BLaER1 (cell line): Measurements from ENCODE around the gene LEP.

ENCODE experiments used
- H3K27ac ChIP-seq: shearing (Covaris generic); formaldehyde crosslinking; 2 replicates; pipeline ENCODE4 v1.8.1; 2022
- H3K27me3 ChIP-seq: shearing (Covaris generic); formaldehyde crosslinking; 2 replicates; pipeline ENCODE4 v1.8.1; 2022
- H3K36me3 ChIP-seq: shearing (Covaris generic); formaldehyde crosslinking; 2 replicates; pipeline ENCODE4 v1.8.1; 2022
- H3K4me1 ChIP-seq: shearing (Covaris generic); formaldehyde crosslinking; 2 replicates; pipeline ENCODE4 v1.8.1; 2022
- H3K4me2 ChIP-seq: shearing (Covaris generic); formaldehyde crosslinking; 2 replicates; pipeline ENCODE4 v1.8.1; 2022
- H3K4me3 ChIP-seq: shearing (Covaris generic); formaldehyde crosslinking; 2 replicates; pipeline ENCODE4 v1.8.1; 2022
- H3K9ac ChIP-seq: shearing (Covaris generic); formaldehyde crosslinking; 2 replicates; pipeline ENCODE4 v1.8.1; 2022
- H3K9me3 ChIP-seq: shearing (Covaris generic); formaldehyde crosslinking; 2 replicates; pipeline ENCODE4 v1.8.1; 2022
- H4K20me1 ChIP-seq: shearing (Covaris generic); formaldehyde crosslinking; 2 replicates; pipeline ENCODE4 v1.8.1; 2022
- Cebpa-rat ChIP-seq: shearing (Covaris generic); IDR thresholded peaks from 2 replicates; pipeline ENCODE4 v1.8.1; 2022

The LEP gene

GRCh38 chr7:128303643-128304042 is 62.6 kb downstream of the LEP start:
- no peaks in the 10 kb centered on the region for H3K9me3 ChIP-seq
- H3K9ac ChIP-seq: no peak overlapping the region
- no peaks in the 10 kb centered on the region for H4K20me1 ChIP-seq
- H3K27ac ChIP-seq: no peak overlapping the region
- H3K4me1 ChIP-seq: peaks cover 11% of the 10 kb centered on the region; the same call in 1 of the 2 replicates
- no peak overlapping the region for H3K4me3 ChIP-seq
- TF ChIP-seq Cebpa-rat: no peak
- no peak overlapping the region for H3K4me2 ChIP-seq
- peaks cover 83% of the 10 kb centered on the region for H3K36me3 ChIP-seq
- H3K27me3 ChIP-seq: no peaks in the 10 kb centered on the region

GRCh38 chr7:128304212-128304611 is 63.1 kb downstream of the LEP start:
- Histone ChIP-seq H3K36me3 (peaks cover 89% of the 10 kb centered on the region), H3K9ac (no peak overlapping the region), H3K27me3 (no peaks in the 10 kb centered on the region), H3K9me3 (no peaks in the 10 kb centered on the region), H3K27ac (no peak overlapping the region), H3K4me1 (0 out of 2 replicates have a peak, but pooled peaks cover 7% of the 10 kb centered on the region), H3K4me3 (no peak overlapping the region), H4K20me1 (no peaks in the 10 kb centered on the region), H3K4me2 (no peak overlapping the region)
- no peak for TF ChIP-seq Cebpa-rat

DNA sequence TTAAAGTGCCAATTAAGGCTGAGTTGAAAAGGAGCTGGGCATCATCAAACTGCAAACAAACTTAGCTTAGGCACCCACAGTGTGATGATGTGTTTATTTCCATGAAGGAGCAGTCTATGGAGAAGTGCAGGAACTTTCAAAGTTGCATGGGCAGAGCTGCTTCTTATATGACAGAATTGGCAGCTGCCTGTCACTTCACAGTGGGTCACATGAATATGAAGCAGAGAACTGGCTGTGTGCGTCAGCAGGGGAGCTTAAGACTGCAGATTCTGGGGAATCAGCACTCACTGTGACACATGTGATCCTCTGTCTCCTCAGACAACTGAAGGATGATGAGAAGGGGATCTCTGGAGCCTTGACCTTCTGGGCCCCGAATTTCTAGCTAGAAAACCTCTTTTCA is 66.0 kb downstream of the LEP start:
- TF ChIP-seq Cebpa-rat: no peak
- Histone ChIP-seq H3K9me3 (no peaks in the 10 kb centered on the region), H4K20me1 (no peaks in the 10 kb centered on the region), H3K4me1 (0 out of 2 replicates have a peak, but pooled peaks cover 5% of the 10 kb centered on the region), H3K36me3 (peaks cover 97% of the 10 kb centered on the region), H3K4me2 (no peak overlapping the region), H3K9ac (no peak overlapping the region), H3K27ac (no peak overlapping the region), H3K27me3 (no peaks in the 10 kb centered on the region), H3K4me3 (no peak overlapping the region)
